ENCODE measurements around the gene TSHZ2.
"Not testable (repeated sequence)": the region's sequence is repeated elsewhere in the genome, so short reads cannot be mapped to it uniquely, and the experiment has no call there.

GRCh38 chr20:53532654-53533312, 560.6 kb downstream of the TSHZ2 start:
- TF ChIP-seq TEAD4 (CRISPR knock-in tag; IDR thresholded peaks at IDR 0.05); CTCF (IDR thresholded peaks at IDR 0.05); AFF4 (CRISPR knock-in tag; IDR thresholded peaks at IDR 0.05; ENCODE audit: borderline replicate concordance); USF2 (CRISPR knock-in tag; IDR thresholded peaks at IDR 0.05); ATF3 (CRISPR knock-in tag; conservative IDR thresholded peaks at IDR 0.05); CREB1 (CRISPR knock-in tag; IDR thresholded peaks at IDR 0.05); TCF7 (CRISPR knock-in tag; IDR thresholded peaks at IDR 0.05; ENCODE audit: low read depth); KAT7 (CRISPR knock-in tag; IDR thresholded peaks at IDR 0.05; ENCODE audit: borderline replicate concordance); ZNF138 (CRISPR knock-in tag; conservative IDR thresholded peaks at IDR 0.05): not testable (repeated sequence)
- TF ChIP-seq, protein P1, sequence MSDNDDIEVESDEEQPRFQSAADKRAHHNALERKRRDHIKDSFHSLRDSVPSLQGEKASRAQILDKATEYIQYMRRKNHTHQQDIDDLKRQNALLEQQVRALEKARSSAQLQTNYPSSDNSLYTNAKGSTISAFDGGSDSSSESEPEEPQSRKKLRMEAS (CRISPR knock-in tag; IDR thresholded peaks at IDR 0.05), result not testable (repeated sequence)

All from WTC11 (cell line).